T-helper 1 cell treated with Interleukin-12 subunit alpha and Interleukin-12 subunit beta and Interleukin-4 antibody, amounts not matched to agents 30 μg/mL and 1 μg/mL, for 36 hours (primary cell): ENCODE results near the gene FLT1.

Source experiments
- H3K27ac Mint-ChIP-seq: one replicate; pipeline ENCODE4 v1.8.0; 2021; ENCODE audit warnings: mild to moderate bottlenecking, mixed read lengths
- H3K27me3 Mint-ChIP-seq: one replicate; pipeline ENCODE4 v1.8.0; 2021; ENCODE audit warnings: low read depth, mixed read lengths
- H3K36me3 Mint-ChIP-seq: one replicate; pipeline ENCODE4 v1.8.0; 2021; ENCODE audit warnings: low read depth, mixed read lengths
- H3K4me1 Mint-ChIP-seq: one replicate; pipeline ENCODE4 v1.8.0; 2021; ENCODE audit warnings: low read depth, mixed read lengths
- H3K4me3 Mint-ChIP-seq: one replicate; pipeline ENCODE4 v1.8.0; 2021; ENCODE audit warnings: mild to moderate bottlenecking, moderate library complexity, mixed read lengths
- H3K9me3 Mint-ChIP-seq: one replicate; pipeline ENCODE4 v1.8.0; 2021; ENCODE audit warnings: mixed read lengths

Gene FLT1

GRCh38 chr13:28468023-28468915 lies 26.7 kb downstream of the FLT1 start:
- Mint-ChIP-seq H3K9me3 (no peaks in the 10 kb centered on the region), H3K27ac (no peak overlapping the region)

GRCh38 chr13:28467034-28467433 lies 27.9 kb downstream of the FLT1 start:
- no peak overlapping the region for H3K4me3 Mint-ChIP-seq
- H3K4me1 Mint-ChIP-seq: peaks cover 2% of the 10 kb centered on the region
- peaks cover 6% of the 10 kb centered on the region for H3K36me3 Mint-ChIP-seq
- H3K27ac Mint-ChIP-seq: no peak overlapping the region
- H3K27me3 Mint-ChIP-seq: no peaks in the 10 kb centered on the region
- H3K9me3 Mint-ChIP-seq: no peaks in the 10 kb centered on the region

More at GRCh38 chr13:28468023-28468915, 26.7 kb downstream of the FLT1 start:
- peaks cover 2% of the 10 kb centered on the region for H3K4me1 Mint-ChIP-seq
- H3K4me3 Mint-ChIP-seq: no peak overlapping the region
- no peaks in the 10 kb centered on the region for H3K27me3 Mint-ChIP-seq
- H3K36me3 Mint-ChIP-seq: peaks cover 6% of the 10 kb centered on the region

GRCh38 chr13:28466151-28466550 lies 28.8 kb downstream of the FLT1 start:
- Mint-ChIP-seq H3K27me3 (no peaks in the 10 kb centered on the region), H3K4me3 (no peak overlapping the region), H3K36me3 (peaks cover 6% of the 10 kb centered on the region), H3K4me1 (peaks cover 2% of the 10 kb centered on the region), H3K9me3 (no peaks in the 10 kb centered on the region), H3K27ac (no peak overlapping the region)

GRCh38 chr13:28464861-28465460 lies 30.0 kb downstream of the FLT1 start:
- H3K27me3 Mint-ChIP-seq: no peaks in the 10 kb centered on the region
- no peak overlapping the region for H3K27ac Mint-ChIP-seq
- H3K4me3 Mint-ChIP-seq: no peak overlapping the region
- peaks cover 2% of the 10 kb centered on the region for H3K4me1 Mint-ChIP-seq
- no peaks in the 10 kb centered on the region for H3K9me3 Mint-ChIP-seq
- peaks cover 6% of the 10 kb centered on the region for H3K36me3 Mint-ChIP-seq

GRCh38 chr13:28463481-28463880 lies 31.4 kb downstream of the FLT1 start:
- H3K4me1 Mint-ChIP-seq: no peaks in the 10 kb centered on the region
- peaks cover 6% of the 10 kb centered on the region for H3K36me3 Mint-ChIP-seq
- no peak overlapping the region for H3K4me3 Mint-ChIP-seq
- H3K9me3 Mint-ChIP-seq: no peaks in the 10 kb centered on the region
- no peaks in the 10 kb centered on the region for H3K27me3 Mint-ChIP-seq
- H3K27ac Mint-ChIP-seq: no peak overlapping the region

- Mint-ChIP-seq H3K27me3 (no peaks in the 10 kb centered on the region), H3K4me1 (no peaks in the 10 kb centered on the region), H3K36me3 (peaks cover under 1% of the 10 kb centered on the region), H3K27ac (no peak overlapping the region), H3K9me3 (no peaks in the 10 kb centered on the region), H3K4me3 (no peak overlapping the region)
Observed at GRCh38 chr13:28459911-28460310, 35.0 kb downstream of the FLT1 start.

GRCh38 chr13:28458608-28459007 lies 36.3 kb downstream of the FLT1 start:
- Mint-ChIP-seq H3K9me3 (no peaks in the 10 kb centered on the region), H3K4me1 (no peaks in the 10 kb centered on the region), H3K36me3 (no peaks in the 10 kb centered on the region), H3K4me3 (no peak overlapping the region), H3K27me3 (no peaks in the 10 kb centered on the region), H3K27ac (no peak overlapping the region)

- Mint-ChIP-seq H3K36me3 (no peaks in the 10 kb centered on the region), H3K4me1 (no peaks in the 10 kb centered on the region), H3K27ac (no peak overlapping the region), H3K9me3 (no peaks in the 10 kb centered on the region), H3K27me3 (no peaks in the 10 kb centered on the region), H3K4me3 (no peak overlapping the region)
Observed at GRCh38 chr13:28458051-28458450, 36.9 kb downstream of the FLT1 start.

- Mint-ChIP-seq H3K9me3 (no peaks in the 10 kb centered on the region), H3K36me3 (no peaks in the 10 kb centered on the region), H3K27me3 (no peaks in the 10 kb centered on the region), H3K27ac (no peak overlapping the region), H3K4me1 (no peaks in the 10 kb centered on the region), H3K4me3 (no peak overlapping the region)
Observed at GRCh38 chr13:28457521-28457920, 37.4 kb downstream of the FLT1 start.

- Mint-ChIP-seq H3K4me1 (no peaks in the 10 kb centered on the region), H3K27me3 (no peaks in the 10 kb centered on the region), H3K4me3 (no peak overlapping the region), H3K9me3 (no peaks in the 10 kb centered on the region), H3K36me3 (no peaks in the 10 kb centered on the region), H3K27ac (no peak overlapping the region)
Observed at GRCh38 chr13:28455580-28456194, 39.2 kb downstream of the FLT1 start.

- peaks cover 5% of the 10 kb centered on the region for H3K9me3 Mint-ChIP-seq
- H3K27me3 Mint-ChIP-seq: no peaks in the 10 kb centered on the region
- H3K4me1 Mint-ChIP-seq: no peaks in the 10 kb centered on the region
- H3K4me3 Mint-ChIP-seq: no peak overlapping the region
- H3K27ac Mint-ChIP-seq: no peak overlapping the region
- H3K36me3 Mint-ChIP-seq: no peaks in the 10 kb centered on the region
Observed at GRCh38 chr13:28452755-28453154, 42.2 kb downstream of the FLT1 start.

GRCh38 chr13:28451482-28452217 lies 43.3 kb downstream of the FLT1 start:
- Mint-ChIP-seq H3K9me3 (peaks cover 6% of the 10 kb centered on the region), H3K4me3 (no peak overlapping the region), H3K27ac (no peak overlapping the region), H3K4me1 (no peaks in the 10 kb centered on the region), H3K36me3 (no peaks in the 10 kb centered on the region), H3K27me3 (no peaks in the 10 kb centered on the region)

- H3K4me3 Mint-ChIP-seq: no peak overlapping the region
- peaks cover 6% of the 10 kb centered on the region for H3K9me3 Mint-ChIP-seq
- H3K27ac Mint-ChIP-seq: no peak overlapping the region
- no peaks in the 10 kb centered on the region for H3K36me3 Mint-ChIP-seq
- no peaks in the 10 kb centered on the region for H3K27me3 Mint-ChIP-seq
- H3K4me1 Mint-ChIP-seq: no peaks in the 10 kb centered on the region
Observed at GRCh38 chr13:28449826-28450773, 44.8 kb downstream of the FLT1 start.
